ENCODE data around the gene PPP1R10.

PPP1R10 gene

DNA sequence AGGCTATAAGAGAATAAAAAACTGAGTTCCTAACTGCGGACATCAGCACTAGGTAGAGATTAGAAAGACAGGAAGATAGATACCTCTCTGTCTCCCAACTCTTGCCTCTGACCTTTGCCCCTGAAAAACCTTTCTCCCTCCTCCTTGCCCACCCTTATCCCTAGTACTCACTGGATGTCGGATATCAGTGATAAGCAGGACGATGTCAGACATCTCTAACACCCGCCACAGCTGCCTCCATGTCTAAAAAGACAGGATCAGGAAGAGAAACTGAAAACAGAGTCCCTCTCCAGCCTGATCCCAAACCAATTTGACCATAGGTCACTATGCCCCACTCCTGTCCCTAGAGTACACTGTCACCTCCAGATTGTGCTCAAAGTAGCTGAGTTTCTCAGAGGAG, 62.6 kb downstream of the PPP1R10 start:
- in situ Hi-C loops (cut with HindIII; ENCODE audit: low sequenced_read_pairs), result no loop called here
- DNase-seq (ENCODE audit: low read depth, low spot score), result no peak
- TF ChIP-seq, protein P1, sequence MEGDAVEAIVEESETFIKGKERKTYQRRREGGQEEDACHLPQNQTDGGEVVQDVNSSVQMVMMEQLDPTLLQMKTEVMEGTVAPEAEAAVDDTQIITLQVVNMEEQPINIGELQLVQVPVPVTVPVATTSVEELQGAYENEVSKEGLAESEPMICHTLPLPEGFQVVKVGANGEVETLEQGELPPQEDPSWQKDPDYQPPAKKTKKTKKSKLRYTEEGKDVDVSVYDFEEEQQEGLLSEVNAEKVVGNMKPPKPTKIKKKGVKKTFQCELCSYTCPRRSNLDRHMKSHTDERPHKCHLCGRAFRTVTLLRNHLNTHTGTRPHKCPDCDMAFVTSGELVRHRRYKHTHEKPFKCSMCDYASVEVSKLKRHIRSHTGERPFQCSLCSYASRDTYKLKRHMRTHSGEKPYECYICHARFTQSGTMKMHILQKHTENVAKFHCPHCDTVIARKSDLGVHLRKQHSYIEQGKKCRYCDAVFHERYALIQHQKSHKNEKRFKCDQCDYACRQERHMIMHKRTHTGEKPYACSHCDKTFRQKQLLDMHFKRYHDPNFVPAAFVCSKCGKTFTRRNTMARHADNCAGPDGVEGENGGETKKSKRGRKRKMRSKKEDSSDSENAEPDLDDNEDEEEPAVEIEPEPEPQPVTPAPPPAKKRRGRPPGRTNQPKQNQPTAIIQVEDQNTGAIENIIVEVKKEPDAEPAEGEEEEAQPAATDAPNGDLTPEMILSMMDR (IDR thresholded peaks at IDR 0.05; ENCODE audit: low read depth, low read length), result no peak
- no peak overlapping the region for H3K4me3 ChIP-seq (ENCODE audit: low read depth, low read length)
